HCT116 (cell line): Measurements from ENCODE around the gene TMEM255A.

Experiments used
- CEBPB ChIP-seq: IDR thresholded peaks from 2 replicates; pipeline ENCODE4 v1.6.1; 2012; ENCODE audit warnings: low read depth
- CTCF ChIP-seq, 3 experiments: fragments of 200-600 bp in 1 of 3; sonication (generic) in 1 of 3; IDR thresholded peaks in 2 of 3; conservative IDR thresholded peaks in 1 of 3; 2 replicates each; pipeline ENCODE4 v1.5.1; 2012 to 2017; ENCODE audit warnings: low read depth in 2 of 3, low read length in 2 of 3, antibody characterized with exemption in 1 of 3, borderline replicate concordance in 1 of 3, control low read depth in 1 of 3, mild to moderate bottlenecking in 1 of 3, mixed read lengths in 1 of 3, mixed run types in 1 of 3, moderate library complexity in 1 of 3; ENCODE audit not compliant: insufficient read depth in 1 of 3
- EZH2 ChIP-seq: fragments of 200-600 bp; sonication (generic); IDR thresholded peaks from 2 replicates; pipeline ENCODE4 v1.6.1; 2017; ENCODE audit warnings: antibody characterized with exemption, mixed run types
- POLR2A ChIP-seq: IDR thresholded peaks from 2 replicates; pipeline ENCODE4 v1.7.0; 2011; ENCODE audit warnings: borderline replicate concordance; ENCODE audit not compliant: insufficient read depth, insufficient read length; ENCODE audit errors: extremely low read depth
- SP1 ChIP-seq: IDR thresholded peaks from 2 replicates; pipeline ENCODE4 v1.6.1; 2012; ENCODE audit warnings: low read depth
- TCF7L2 ChIP-seq: IDR thresholded peaks from 2 replicates; pipeline ENCODE4 v1.7.0; 2011; ENCODE audit warnings: borderline replicate concordance, inconsistent platforms; ENCODE audit not compliant: insufficient read depth, insufficient read length; ENCODE audit errors: extremely low read depth
- TF ChIP-seq, protein P1 (sequence below): IDR thresholded peaks from 2 replicates; pipeline ENCODE4 v1.6.1; 2012

DNA sequence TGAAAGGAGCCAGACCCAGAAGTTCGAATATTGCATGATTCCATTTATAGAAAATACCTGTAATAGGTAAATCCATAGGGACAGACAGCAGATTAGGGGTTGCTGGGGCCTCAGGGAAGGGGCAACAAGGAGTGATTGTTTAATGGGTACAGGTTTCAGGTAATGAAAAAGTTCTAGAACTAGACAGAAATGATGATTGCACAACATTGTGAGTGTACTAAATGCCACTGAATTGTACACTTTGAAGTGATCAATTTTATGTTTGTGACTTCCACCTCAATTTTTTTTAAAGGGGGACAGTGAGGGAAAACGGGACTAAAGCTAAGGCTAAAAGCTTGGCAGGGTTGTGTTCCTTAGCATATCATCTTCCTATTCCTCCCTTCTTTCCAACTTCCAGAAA, 37.1 kb downstream of the TMEM255A start:
- TF ChIP-seq SP1 (no peak), POLR2A (no peak), CTCF (IDR thresholded peaks at IDR 0.05 in 2 of 3, conservative IDR thresholded peaks at IDR 0.05 in 1 of 3; ENCODE audit: borderline replicate concordance in 1 of 3, insufficient read depth in 1 of 3, low read depth in 2 of 3, low read length in 2 of 3) (no peak), CEBPB (no peak), TCF7L2 (no peak), EZH2 (no peak)
- TF ChIP-seq, protein P1, sequence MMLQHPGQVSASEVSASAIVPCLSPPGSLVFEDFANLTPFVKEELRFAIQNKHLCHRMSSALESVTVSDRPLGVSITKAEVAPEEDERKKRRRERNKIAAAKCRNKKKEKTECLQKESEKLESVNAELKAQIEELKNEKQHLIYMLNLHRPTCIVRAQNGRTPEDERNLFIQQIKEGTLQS, result no peak
